HCT116 (cell line): Measurements from ENCODE around the gene ILDR2. TPM values are rescaled to one million over a fixed set of nuclear protein-coding genes. Genes with fewer than 3 reads are reported as not detected.

Experiments
- ATAC-seq: fragments of 200-7000 bp; cut with Tn5 transposase; 2 replicates; pipeline ENCODE4 v1.9.1; 2020; ENCODE audit warnings: mild to moderate bottlenecking, moderate library complexity
- BruUV-seq: library from RNA; stranded (reverse); fragments of 400-500 nt; replicated peaks from 2 replicates; lab custom pipeline; 2021; lab: Mats Ljungman, UMichigan
- CTCF ChIA-PET: fragments of 300-600 bp; sonication (Branson Sonifier 250); formaldehyde crosslinking; loops from one replicate; lab custom pipeline; 2021; ENCODE audit warnings: antibody characterized with exemption; lab: Charles Lee
- POLR2A ChIA-PET: fragments of 300-600, 350-600 bp; sonication (Branson Sonifier 250); formaldehyde crosslinking; loops from one replicate; lab custom pipeline; 2021; ENCODE audit warnings: antibody characterized with exemption; lab: Charles Lee
- RAD21 ChIA-PET, 2 experiments: fragments of 300-600 bp; sonication (Branson Sonifier 250); formaldehyde crosslinking; loops; one replicate each; lab custom pipeline; 2023; ENCODE audit warnings: low total read pairs in 2 of 2; ENCODE audit not compliant: uncharacterized antibody in 2 of 2, unreplicated experiment in 2 of 2, low non-redundant PET in 1 of 2; lab: Charles Lee
- DNase-seq: peaks from one replicate; pipeline ENCODE4 v3.0.0-alpha.2; 2010; ENCODE audit warnings: low read depth, low spot score
- H2AFZ ChIP-seq: fragments of 200-600 bp; shearing (Covaris generic), sonication (generic); 2 replicates; pipeline ENCODE4 v1.6.1; 2017; ENCODE audit warnings: low read depth, mixed run types, mixed read lengths, antibody characterized with exemption, low read length; ENCODE audit not compliant: poor library complexity, severe bottlenecking
- H3K27ac ChIP-seq: 2 replicates; pipeline ENCODE4 v1.5.1; 2012; ENCODE audit warnings: low read depth, low read length
- H3K27me3 ChIP-seq: fragments of 200-600 bp; sonication (generic); 2 replicates; pipeline ENCODE4 v1.6.1; 2016; ENCODE audit warnings: mixed run types, low read length, mixed read lengths; ENCODE audit not compliant: insufficient read depth
- H3K36me3 ChIP-seq, 2 experiments: fragments of 200-500 bp in 1 of 2; fragments of 200-600 bp in 1 of 2; sonication (Bioruptor generic) in 1 of 2; sonication (generic) in 1 of 2; 2 replicates each; pipeline versions ENCODE4 v1.5.1 to v1.6.1; 2014 to 2016; ENCODE audit warnings: low read length in 2 of 2, inconsistent platforms in 1 of 2, mixed read lengths in 1 of 2, mixed run types in 1 of 2; ENCODE audit not compliant: insufficient read depth in 2 of 2, control insufficient read depth in 1 of 2
- H3K4me1 ChIP-seq, 2 experiments: fragments of 200-600 bp in 1 of 2; sonication (generic) in 1 of 2; 2 replicates each; pipeline versions ENCODE4 v1.5.1 to v1.6.1; 2012 to 2017; ENCODE audit warnings: low read length in 2 of 2, inconsistent platforms in 1 of 2, mild to moderate bottlenecking in 1 of 2, mixed read lengths in 1 of 2, mixed run types in 1 of 2, moderate library complexity in 1 of 2; ENCODE audit not compliant: insufficient read depth in 2 of 2, control insufficient read depth in 1 of 2
- H3K4me2 ChIP-seq: fragments of 200-600 bp; sonication (generic); 2 replicates; pipeline ENCODE4 v1.6.1; 2017; ENCODE audit warnings: mixed run types, low read length, mixed read lengths
- H3K4me3 ChIP-seq, 2 experiments: fragments of 200-600 bp in 1 of 2; sonication (generic) in 1 of 2; replicated peaks in 1 of 2; 2 replicates each; pipeline ENCODE4 v1.5.1; 2011 to 2016; ENCODE audit warnings: low read length in 2 of 2, control low read depth in 1 of 2, low read depth in 1 of 2, mild to moderate bottlenecking in 1 of 2, mixed read lengths in 1 of 2, mixed run types in 1 of 2
- H3K79me2 ChIP-seq: fragments of 200-600 bp; sonication (generic); 2 replicates; pipeline ENCODE4 v1.6.1; 2017; ENCODE audit warnings: mild to moderate bottlenecking, mixed run types, low read length, moderate library complexity, mixed read lengths; ENCODE audit not compliant: insufficient read depth
- H3K9ac ChIP-seq: fragments of 200-600 bp; sonication (generic); 2 replicates; pipeline ENCODE4 v1.6.1; 2016; ENCODE audit warnings: low read length, mixed read lengths
- H3K9me2 ChIP-seq: fragments of 200-600 bp; sonication (generic), shearing (Covaris generic); 2 replicates; pipeline ENCODE4 v1.6.1; 2017; ENCODE audit warnings: mixed run types, mild to moderate bottlenecking, moderate library complexity; ENCODE audit not compliant: insufficient read depth
- H3K9me3 ChIP-seq, 2 experiments: fragments of 200-500 bp in 1 of 2; fragments of 200-600 bp in 1 of 2; sonication (Bioruptor generic) in 1 of 2; sonication (generic) in 1 of 2; 2 replicates each; pipeline ENCODE4 v1.6.1; 2014 to 2017; ENCODE audit warnings: low read length in 2 of 2, mixed read lengths in 2 of 2, inconsistent platforms in 1 of 2, low read depth in 1 of 2, mild to moderate bottlenecking in 1 of 2, mixed run types in 1 of 2, moderate library complexity in 1 of 2; ENCODE audit not compliant: control insufficient read depth in 1 of 2, insufficient read depth in 1 of 2
- H4K20me1 ChIP-seq: fragments of 200-600 bp; sonication (generic), shearing (Covaris generic); 2 replicates; pipeline ENCODE4 v1.6.1; 2017; ENCODE audit warnings: mixed run types, mild to moderate bottlenecking, moderate library complexity; ENCODE audit not compliant: insufficient read depth
- CEBPB ChIP-seq: IDR thresholded peaks from 2 replicates; pipeline ENCODE4 v1.6.1; 2012; ENCODE audit warnings: low read depth
- ELF1 ChIP-seq: IDR thresholded peaks from 2 replicates; pipeline ENCODE4 v1.6.1; 2012; ENCODE audit warnings: low read depth, borderline replicate concordance
- EZH2 ChIP-seq: fragments of 200-600 bp; sonication (generic); IDR thresholded peaks from 2 replicates; pipeline ENCODE4 v1.6.1; 2017; ENCODE audit warnings: antibody characterized with exemption, mixed run types
- EZH2phosphoT487 ChIP-seq: fragments of 200-600 bp; IDR thresholded peaks from 2 replicates; pipeline ENCODE4 v1.6.1; 2018; ENCODE audit warnings: antibody characterized with exemption, borderline replicate concordance
- FOSL1 ChIP-seq: IDR thresholded peaks from 2 replicates; pipeline ENCODE4 v1.6.1; 2012; ENCODE audit warnings: low read depth
- POLR2A ChIP-seq: IDR thresholded peaks from 2 replicates; pipeline ENCODE4 v1.7.0; 2011; ENCODE audit warnings: borderline replicate concordance; ENCODE audit not compliant: insufficient read depth, insufficient read length; ENCODE audit errors: extremely low read depth
- RAD21 ChIP-seq: IDR thresholded peaks from 2 replicates; pipeline ENCODE4 v1.6.1; 2012; ENCODE audit warnings: low read depth, mild to moderate bottlenecking
- SIN3A ChIP-seq: IDR thresholded peaks from 2 replicates; pipeline ENCODE4 v1.6.1; 2012; ENCODE audit warnings: low read depth
- SP1 ChIP-seq: IDR thresholded peaks from 2 replicates; pipeline ENCODE4 v1.6.1; 2012; ENCODE audit warnings: low read depth
- YY1 ChIP-seq: IDR thresholded peaks from 2 replicates; pipeline ENCODE4 v1.6.1; 2011; ENCODE audit warnings: low read length, low read depth, moderate library complexity, mild to moderate bottlenecking; ENCODE audit not compliant: insufficient replicate concordance; ENCODE audit errors: extremely low read depth
- ZFX ChIP-seq: fragments of 450-650 bp; IDR thresholded peaks from 2 replicates; pipeline ENCODE4 v1.6.1; 2017
- ZNF274 ChIP-seq: fragments of 200-500 bp; sonication (Bioruptor generic); IDR thresholded peaks from 2 replicates; pipeline ENCODE4 v1.6.1; 2014; ENCODE audit warnings: mild to moderate bottlenecking, low read depth, low read length, inconsistent platforms
- intact Hi-C: fragments of 100-400 bp; cut with micrococcal nuclease; formaldehyde crosslinking; loops from 2 replicates; pipeline ENCODE4 v1.10.0; 2022
- total RNA-seq: library from RNA; stranded (reverse); gene quantifications from one replicate; pipeline ENCODE4 v1.2.1, GENCODE V29; 2021; ENCODE audit not compliant: unreplicated experiment
- TF ChIP-seq, protein P1 (sequence below): IDR thresholded peaks from 2 replicates; pipeline ENCODE4 v1.6.1; 2012

Gene ILDR2
- total RNA-seq, 1 experiment from 2014 or later = 2.4 TPM

DNA sequence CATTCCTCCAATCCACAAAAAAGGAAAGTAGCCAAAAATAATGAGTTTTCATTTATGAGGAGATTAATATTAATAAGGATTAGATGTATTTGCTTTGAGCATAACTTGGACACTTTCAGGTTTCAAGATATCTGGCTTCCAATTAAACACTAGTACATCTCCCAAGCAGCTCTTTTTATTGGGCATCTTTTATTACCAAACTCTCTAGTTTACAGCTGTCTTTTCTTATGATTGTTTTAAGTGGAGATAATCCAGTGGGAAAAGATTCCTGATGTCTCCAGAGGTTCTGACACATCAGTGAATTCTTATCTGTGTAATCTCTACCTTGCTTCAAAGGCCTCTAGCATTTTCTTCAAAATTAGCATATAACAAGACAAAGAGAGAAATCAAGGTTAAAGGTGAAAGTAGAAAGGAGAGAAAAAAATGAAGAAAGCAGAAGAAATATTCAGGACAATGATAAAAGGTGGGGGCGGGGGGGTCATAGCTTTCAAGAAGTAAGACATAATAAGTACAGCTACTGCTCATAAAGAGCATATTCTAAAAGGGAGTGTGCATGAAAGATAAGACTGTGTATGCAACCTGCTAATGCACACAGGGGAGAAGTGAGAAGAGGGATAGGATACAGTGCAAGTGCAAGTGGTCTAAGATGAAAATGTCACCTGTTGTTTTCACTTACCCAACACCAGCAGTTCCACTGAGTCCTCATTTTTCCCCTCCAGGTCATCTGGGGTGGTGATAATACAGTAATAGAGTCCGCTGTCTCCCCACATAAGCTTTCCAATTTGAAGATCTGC, 19.1 kb downstream of the ILDR2 start (continued):
- TF ChIP-seq SIN3A = no peak
- no peak for TF ChIP-seq YY1
- no peak for TF ChIP-seq EZH2phosphoT487
- no peak for TF ChIP-seq ZFX
- no peak for TF ChIP-seq POLR2A
- TF ChIP-seq EZH2 = no peak
- no peak for TF ChIP-seq ZNF274
- TF ChIP-seq ELF1 = no peak
- no peak for TF ChIP-seq CEBPB

DNA sequence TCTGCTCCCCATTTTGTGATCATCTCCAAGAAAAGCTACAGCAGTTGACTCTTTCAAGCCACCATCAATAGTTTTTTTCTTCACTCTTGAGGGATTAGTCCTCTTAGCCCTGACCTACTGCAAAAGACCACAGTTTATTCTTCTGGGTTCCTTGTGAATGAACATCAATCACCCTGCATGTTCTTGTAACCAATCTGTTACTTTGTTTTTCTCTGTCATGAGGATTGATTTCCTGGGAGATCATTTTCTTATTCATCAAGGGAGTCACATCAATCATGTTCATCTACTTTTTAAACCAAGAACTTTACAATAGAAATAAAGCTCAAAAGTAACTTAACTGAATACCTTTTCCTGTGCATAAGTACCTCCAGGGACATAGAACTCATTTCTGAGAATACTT, 21.8 kb downstream of the ILDR2 start:
- Histone ChIP-seq H3K79me2 (no peaks in the 10 kb centered on the region), H3K27me3 (no peaks in the 10 kb centered on the region), H2AFZ (no peak overlapping the region), H3K36me3 (no peaks in the 10 kb centered on the region), H3K4me2 (no peak overlapping the region), H3K9ac (no peak overlapping the region), H3K9me3 (no peaks in the 10 kb centered on the region), H3K4me1 (peaks cover 7 to 14% of the 10 kb centered on the region in 2 experiments), H3K4me3 (no peak overlapping the region), H3K27ac (no peak overlapping the region), H3K9me2 (no peaks in the 10 kb centered on the region), H4K20me1 (no peaks in the 10 kb centered on the region)
- TF ChIP-seq, protein P1, sequence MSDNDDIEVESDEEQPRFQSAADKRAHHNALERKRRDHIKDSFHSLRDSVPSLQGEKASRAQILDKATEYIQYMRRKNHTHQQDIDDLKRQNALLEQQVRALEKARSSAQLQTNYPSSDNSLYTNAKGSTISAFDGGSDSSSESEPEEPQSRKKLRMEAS = no peak
- TF ChIP-seq RAD21 (no peak), ZFX (no peak), FOSL1 (no peak), SP1 (no peak)
- ChIA-PET RAD21 (no interaction called here), POLR2A (no interaction called here), CTCF (no interaction called here)
- no peak for DNase-seq
- BruUV-seq = no TSS peak
- intact Hi-C loops = no loop called here
- ATAC-seq = no peak
